ENCODE data around the gene CTNNA1.
A peak's percentile ranks its signal among the peaks of the same experiment; 100 is the strongest.

CTNNA1 gene

GRCh38 chr5:138783976-138784375, 30.8 kb downstream of the CTNNA1 start:
- Mint-ChIP-seq H3K36me3 (ENCODE audit: low read depth) (peaks cover 70% of the 10 kb centered on the region), H3K9me3 (peaks cover 14% of the 10 kb centered on the region), H3K27ac (no peak overlapping the region), H3K4me3 (no peak overlapping the region), H3K27me3 (ENCODE audit: low read depth, poor library complexity) (no peaks in the 10 kb centered on the region), H3K4me1 (peaks cover 9% of the 10 kb centered on the region)
- DNase-seq, result no peak
- no peak for TF ChIP-seq CTCF (IDR thresholded peaks at IDR 0.05)

- Mint-ChIP-seq H3K27me3 (ENCODE audit: low read depth, poor library complexity) (no peaks in the 10 kb centered on the region), H3K27ac (no peak overlapping the region), H3K36me3 (ENCODE audit: low read depth) (peaks cover 64% of the 10 kb centered on the region), H3K9me3 (peaks cover 8% of the 10 kb centered on the region), H3K4me1 (peaks cover 14% of the 10 kb centered on the region), H3K4me3 (no peak overlapping the region)
- no peak for DNase-seq
- TF ChIP-seq CTCF (IDR thresholded peaks at IDR 0.05), result no peak
These were observed 31.4 kb downstream of the CTNNA1 start for GRCh38 chr5:138784590-138784989.

- peaks cover 44% of the 10 kb centered on the region for H3K4me1 Mint-ChIP-seq
- TF ChIP-seq CTCF (IDR thresholded peaks at IDR 0.05), result peak; percentile 59
- peak overlapping the region; percentile 62 for H3K27ac Mint-ChIP-seq
- no peaks in the 10 kb centered on the region for H3K27me3 Mint-ChIP-seq (ENCODE audit: low read depth, poor library complexity)
- H3K36me3 Mint-ChIP-seq (ENCODE audit: low read depth), result peaks cover 28% of the 10 kb centered on the region
- DNase-seq, result peak; percentile 7
- no peak overlapping the region for H3K4me3 Mint-ChIP-seq
- no peaks in the 10 kb centered on the region for H3K9me3 Mint-ChIP-seq
These were observed 36.6 kb downstream of the CTNNA1 start for GRCh38 chr5:138789771-138790242.

- no peak for DNase-seq
- Mint-ChIP-seq H3K9me3 (no peaks in the 10 kb centered on the region), H3K4me3 (no peak overlapping the region), H3K27me3 (ENCODE audit: low read depth, poor library complexity) (no peaks in the 10 kb centered on the region), H3K4me1 (peaks cover 46% of the 10 kb centered on the region), H3K36me3 (ENCODE audit: low read depth) (peaks cover 25% of the 10 kb centered on the region), H3K27ac (no peak overlapping the region)
- no peak for TF ChIP-seq CTCF (IDR thresholded peaks at IDR 0.05)
These were observed 37.5 kb downstream of the CTNNA1 start for GRCh38 chr5:138790684-138791083.

GRCh38 chr5:138792195-138792790, 39.1 kb downstream of the CTNNA1 start:
- no peaks in the 10 kb centered on the region for H3K9me3 Mint-ChIP-seq
- H3K4me3 Mint-ChIP-seq, result no peak overlapping the region
- H3K27ac Mint-ChIP-seq, result peak overlapping the region; percentile 3
- H3K4me1 Mint-ChIP-seq, result peaks cover 56% of the 10 kb centered on the region
- no peak for TF ChIP-seq CTCF (IDR thresholded peaks at IDR 0.05)
- H3K36me3 Mint-ChIP-seq (ENCODE audit: low read depth), result peaks cover 26% of the 10 kb centered on the region
- DNase-seq, result no peak
- H3K27me3 Mint-ChIP-seq (ENCODE audit: low read depth, poor library complexity), result no peaks in the 10 kb centered on the region

GRCh38 chr5:138793575-138793974, 40.4 kb downstream of the CTNNA1 start:
- H3K36me3 Mint-ChIP-seq (ENCODE audit: low read depth), result peaks cover 39% of the 10 kb centered on the region
- no peak overlapping the region for H3K27ac Mint-ChIP-seq
- H3K4me3 Mint-ChIP-seq, result no peak overlapping the region
- no peaks in the 10 kb centered on the region for H3K27me3 Mint-ChIP-seq (ENCODE audit: low read depth, poor library complexity)
- no peak for TF ChIP-seq CTCF (IDR thresholded peaks at IDR 0.05)
- H3K9me3 Mint-ChIP-seq, result peaks cover 3% of the 10 kb centered on the region
- H3K4me1 Mint-ChIP-seq, result peaks cover 51% of the 10 kb centered on the region
- no peak for DNase-seq
